Measurements from ENCODE around the gene TUBB6. TPM values are rescaled to one million over a fixed set of nuclear protein-coding genes. Genes with fewer than 3 reads are reported as not detected.

TUBB6 gene
- total and polyA plus RNA-seq, 2 donors from 2014 or later, result 25.9 to 98.9 TPM

- DNase-seq (peak in 1 of 5 donors; percentile 44), FAIRE-seq (no peak)
- Histone ChIP-seq H3K4me3 (ENCODE audit: low read length in 3 of 3) (no peak overlapping the region), H3K27me3 (ENCODE audit: control insufficient read depth, insufficient read depth, low read length) (no peaks in the 10 kb centered on the region), H3K9me3 (ENCODE audit: control insufficient read depth in 2 of 3, insufficient read depth in 1 of 3, low read length in 3 of 3) (no peaks in the 10 kb centered on the region), H3K36me3 (ENCODE audit: control insufficient read depth in 2 of 3, insufficient read depth in 3 of 3, low read length in 3 of 3) (peaks cover 0 to 11% (median 3%) of the 10 kb centered on the region in 3 donors), H3K4me1 (ENCODE audit: control insufficient read depth in 2 of 3, insufficient read depth in 2 of 3, low read depth in 1 of 3, low read length in 3 of 3) (no peaks in the 10 kb centered on the region), H3K27ac (ENCODE audit: low read depth in 2 of 2, low read length in 2 of 2) (no peak overlapping the region), H3K9ac (ENCODE audit: low read length in 3 of 3) (no peak overlapping the region)
- intact Hi-C loops (cut with DNase I), result no loop called here
- no peak for TF ChIP-seq CTCF (IDR thresholded peaks at IDR 0.05; ENCODE audit: borderline replicate concordance, extremely low read depth, insufficient read depth)
These were observed 9.8 kb downstream of the TUBB6 start for GRCh38 chr18:12317664-12318333.

DNA sequence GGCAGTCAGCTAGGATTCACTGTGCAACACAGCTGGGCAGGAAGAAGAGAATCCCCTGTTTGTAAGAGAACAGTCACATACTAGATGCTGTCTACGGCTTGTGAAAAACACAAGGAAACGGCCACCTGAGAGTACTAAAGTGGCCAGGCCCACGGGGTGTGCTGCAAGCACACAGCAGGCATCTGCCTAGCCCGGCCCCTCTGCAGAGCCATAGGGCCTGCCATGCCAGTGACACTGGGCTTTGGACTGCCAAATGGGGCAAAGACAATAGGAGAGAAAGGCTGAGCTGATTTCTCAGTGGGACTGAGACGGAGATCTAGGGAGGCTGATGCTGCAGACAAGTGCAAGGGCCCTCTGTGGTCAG lies 10.3 kb downstream of the TUBB6 start:
- Histone ChIP-seq H3K36me3 (ENCODE audit: control insufficient read depth in 2 of 3, insufficient read depth in 3 of 3, low read length in 3 of 3) (peaks cover 0 to 11% (median 3%) of the 10 kb centered on the region in 3 donors), H3K9ac (ENCODE audit: low read length in 3 of 3) (no peak overlapping the region), H3K27ac (ENCODE audit: low read depth in 2 of 2, low read length in 2 of 2) (no peak overlapping the region), H3K4me3 (ENCODE audit: low read length in 3 of 3) (no peak overlapping the region), H3K4me1 (ENCODE audit: control insufficient read depth in 2 of 3, insufficient read depth in 2 of 3, low read depth in 1 of 3, low read length in 3 of 3) (no peaks in the 10 kb centered on the region), H3K27me3 (ENCODE audit: control insufficient read depth, insufficient read depth, low read length) (no peaks in the 10 kb centered on the region), H3K9me3 (ENCODE audit: control insufficient read depth in 2 of 3, insufficient read depth in 1 of 3, low read length in 3 of 3) (no peaks in the 10 kb centered on the region)
- FAIRE-seq (no peak), DNase-seq (no peak)
- TF ChIP-seq CTCF (IDR thresholded peaks at IDR 0.05; ENCODE audit: borderline replicate concordance, extremely low read depth, insufficient read depth), result no peak
- intact Hi-C loops (cut with DNase I), result no loop called here

DNA sequence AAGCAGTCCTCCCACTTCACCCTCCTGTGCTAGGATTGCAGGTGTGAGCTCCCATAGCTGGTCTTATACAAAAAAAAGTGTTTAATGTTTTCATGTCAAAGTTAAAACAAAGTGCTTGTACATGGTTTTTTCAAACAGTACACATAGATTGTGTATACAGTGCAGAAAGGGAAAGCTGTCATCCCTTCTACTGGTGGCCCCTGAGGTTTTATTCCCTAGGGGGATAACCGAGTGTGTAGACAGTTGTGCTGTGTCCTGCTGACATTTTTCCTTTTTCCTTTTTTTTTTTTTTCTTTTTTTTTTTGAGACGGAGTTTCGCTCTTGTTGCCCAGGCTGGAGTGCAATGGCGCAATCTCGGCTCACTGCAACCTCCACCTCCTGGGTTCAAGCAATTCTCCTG lies 10.8 kb downstream of the TUBB6 start:
- Histone ChIP-seq H3K27me3 (ENCODE audit: control insufficient read depth, insufficient read depth, low read length) (no peaks in the 10 kb centered on the region), H3K9me3 (ENCODE audit: control insufficient read depth in 2 of 3, insufficient read depth in 1 of 3, low read length in 3 of 3) (no peaks in the 10 kb centered on the region), H3K4me3 (ENCODE audit: low read length in 3 of 3) (no peak overlapping the region), H3K9ac (ENCODE audit: low read length in 3 of 3) (no peak overlapping the region), H3K27ac (ENCODE audit: low read depth in 2 of 2, low read length in 2 of 2) (no peak overlapping the region), H3K4me1 (ENCODE audit: control insufficient read depth in 2 of 3, insufficient read depth in 2 of 3, low read depth in 1 of 3, low read length in 3 of 3) (no peaks in the 10 kb centered on the region), H3K36me3 (ENCODE audit: control insufficient read depth in 2 of 3, insufficient read depth in 3 of 3, low read length in 3 of 3) (peaks cover 0 to 11% (median 3%) of the 10 kb centered on the region in 3 donors)
- DNase-seq, result no peak
- TF ChIP-seq CTCF (IDR thresholded peaks at IDR 0.05; ENCODE audit: borderline replicate concordance, extremely low read depth, insufficient read depth), result no peak
- no peak for FAIRE-seq
- intact Hi-C loops (cut with DNase I), result no loop called here

- no peaks in the 10 kb centered on the region for H3K27me3 ChIP-seq (ENCODE audit: control insufficient read depth, insufficient read depth, low read length)
- no peak overlapping the region for H3K27ac ChIP-seq (ENCODE audit: low read depth in 2 of 2, low read length in 2 of 2)
- intact Hi-C loops (cut with DNase I), result no loop called here
- DNase-seq (peak in 3 of 5 donors; percentile 50 to 67 (median 64)), FAIRE-seq (no peak)
- TF ChIP-seq CTCF (IDR thresholded peaks at IDR 0.05; ENCODE audit: borderline replicate concordance, extremely low read depth, insufficient read depth), result no peak
- H3K9me3 ChIP-seq (ENCODE audit: control insufficient read depth in 2 of 3, insufficient read depth in 1 of 3, low read length in 3 of 3), result no peaks in the 10 kb centered on the region
- peaks cover 3 to 26% (median 15%) of the 10 kb centered on the region in 3 donors for H3K36me3 ChIP-seq (ENCODE audit: control insufficient read depth in 2 of 3, insufficient read depth in 3 of 3, low read length in 3 of 3)
- no peak overlapping the region for H3K4me3 ChIP-seq (ENCODE audit: low read length in 3 of 3)
- H3K4me1 ChIP-seq (ENCODE audit: control insufficient read depth in 2 of 3, insufficient read depth in 2 of 3, low read depth in 1 of 3, low read length in 3 of 3), result no peaks in the 10 kb centered on the region
- H3K9ac ChIP-seq (ENCODE audit: low read length in 3 of 3), result no peak overlapping the region
These were observed 13.3 kb downstream of the TUBB6 start for GRCh38 chr18:12321333-12321732.
